ENCODE data around the gene GPC5.

The GPC5 gene

DNA sequence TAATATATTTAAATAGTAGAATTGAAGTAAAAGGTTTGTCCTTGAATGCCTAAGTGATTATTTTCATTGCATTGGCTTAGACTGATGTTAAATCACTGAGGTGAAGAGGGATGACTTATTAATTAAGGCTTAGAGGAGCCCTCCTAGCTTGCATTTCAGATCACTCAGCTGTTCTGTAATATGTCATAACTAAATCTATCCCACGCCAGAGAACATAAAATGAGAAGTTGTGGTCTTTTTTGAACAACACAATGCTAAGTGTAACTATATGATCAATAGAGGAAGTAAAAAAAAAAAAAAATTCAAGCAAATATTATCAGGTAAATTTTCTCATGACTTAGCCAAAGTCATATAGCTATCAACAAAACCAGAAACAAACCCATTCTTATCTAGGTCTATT lies 752.2 kb downstream of the GPC5 start:
- no peak for DNase-seq (ENCODE audit: low read depth in 2 of 2)

DNA sequence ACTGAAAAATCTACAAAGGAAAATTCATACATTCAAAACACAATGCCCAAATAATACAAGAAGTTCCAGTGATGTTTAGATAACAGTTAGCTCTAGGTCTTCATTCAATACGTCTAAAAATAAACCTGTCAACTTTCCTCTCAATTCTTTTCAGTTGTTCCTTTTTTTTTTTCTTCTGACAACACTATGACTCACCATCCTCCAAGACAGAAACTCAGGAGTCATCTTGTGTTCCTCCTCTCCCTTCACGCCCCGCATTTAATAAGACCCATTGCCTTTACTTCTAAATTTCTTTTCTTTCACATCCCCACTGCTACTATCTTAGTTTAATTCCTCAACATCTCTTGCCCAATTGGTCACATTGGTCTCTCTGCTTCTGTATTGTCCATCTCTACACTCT lies 759.9 kb downstream of the GPC5 start:
- peak in 1 of 2 experiments; percentile 25 for DNase-seq (ENCODE audit: low read depth in 2 of 2)

DNA sequence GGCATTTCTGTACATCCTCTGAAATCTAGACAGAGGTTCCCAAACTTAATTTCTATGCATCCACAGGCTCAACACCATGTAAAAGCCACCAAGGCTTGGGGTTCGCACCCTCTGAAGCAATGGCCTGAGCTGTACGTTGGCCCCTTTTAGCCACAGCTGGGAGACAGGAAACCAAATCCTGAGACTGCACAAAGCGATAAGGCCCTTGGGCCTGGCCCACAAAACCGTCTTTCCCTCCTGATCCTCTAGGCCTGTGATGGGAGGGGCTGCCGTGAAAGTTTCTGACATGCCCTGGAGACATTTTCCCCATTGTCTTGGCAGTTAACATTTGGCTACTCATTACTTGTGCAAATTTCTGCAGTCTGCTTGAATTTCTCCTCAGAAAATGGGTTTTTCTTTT lies 766.4 kb downstream of the GPC5 start:
- DNase-seq (ENCODE audit: low read depth in 2 of 2): no peak

DNA sequence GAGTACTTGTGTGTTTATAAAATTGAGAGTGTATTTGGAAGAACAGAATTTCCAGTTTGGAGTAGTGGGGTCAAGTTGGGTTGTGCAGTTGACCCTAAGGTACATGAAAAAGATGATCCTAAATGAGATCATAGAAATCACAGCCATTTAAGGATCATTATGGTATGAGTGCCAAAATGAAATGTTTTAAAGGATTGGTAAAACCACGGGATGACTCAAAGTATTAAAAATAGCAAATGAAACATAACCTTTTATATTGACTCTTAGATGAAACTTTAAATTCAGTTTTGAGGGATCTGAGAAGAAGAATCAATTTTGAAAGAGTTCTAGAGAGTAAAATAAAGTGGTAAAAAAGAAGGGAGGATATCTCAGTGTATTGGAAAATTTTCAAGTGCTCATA lies 773.8 kb downstream of the GPC5 start:
- peak in 1 of 2 experiments; percentile 4 for DNase-seq (ENCODE audit: low read depth in 2 of 2)

DNA sequence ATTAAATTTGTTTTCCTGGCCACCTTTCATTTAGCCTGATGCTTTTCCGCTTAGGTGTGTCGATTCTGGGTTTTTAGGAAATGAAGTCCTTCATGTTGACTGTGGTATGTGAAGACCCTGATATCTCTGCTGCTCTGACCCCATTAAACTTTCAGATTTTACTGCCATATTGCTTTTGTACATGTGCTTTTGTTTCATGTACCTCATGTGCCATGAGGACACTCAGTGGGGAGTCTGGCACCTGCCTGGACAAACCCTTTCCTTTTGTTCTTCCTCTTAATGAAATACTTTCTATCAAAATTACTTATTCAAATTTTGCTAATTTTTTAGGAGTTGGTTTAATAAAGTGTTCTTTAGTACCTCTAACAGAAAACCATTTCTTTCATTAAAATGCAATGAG lies 774.8 kb downstream of the GPC5 start:
- DNase-seq (ENCODE audit: low read depth in 2 of 2): no peak

DNA sequence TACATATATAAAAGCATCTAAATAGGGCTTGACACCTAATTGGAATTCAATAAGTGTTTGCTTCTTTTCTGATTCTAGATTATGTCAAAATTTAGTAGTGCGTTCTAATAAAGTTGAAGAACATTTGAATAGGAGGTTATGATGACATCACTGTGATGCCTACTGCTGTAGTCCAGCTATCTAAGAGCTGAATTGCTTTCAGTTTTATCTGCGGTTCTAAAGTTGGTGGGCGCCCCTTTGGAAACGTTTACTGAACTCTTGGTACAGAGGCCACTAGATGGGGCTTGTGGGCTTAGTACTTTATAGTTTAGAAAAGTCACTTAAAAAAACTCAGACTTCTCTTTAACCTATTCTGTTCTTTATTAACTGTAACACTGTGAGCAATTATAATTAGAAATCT lies 776.9 kb downstream of the GPC5 start:
- DNase-seq (ENCODE audit: low read depth in 2 of 2): peak; percentile 34 to 36

DNA sequence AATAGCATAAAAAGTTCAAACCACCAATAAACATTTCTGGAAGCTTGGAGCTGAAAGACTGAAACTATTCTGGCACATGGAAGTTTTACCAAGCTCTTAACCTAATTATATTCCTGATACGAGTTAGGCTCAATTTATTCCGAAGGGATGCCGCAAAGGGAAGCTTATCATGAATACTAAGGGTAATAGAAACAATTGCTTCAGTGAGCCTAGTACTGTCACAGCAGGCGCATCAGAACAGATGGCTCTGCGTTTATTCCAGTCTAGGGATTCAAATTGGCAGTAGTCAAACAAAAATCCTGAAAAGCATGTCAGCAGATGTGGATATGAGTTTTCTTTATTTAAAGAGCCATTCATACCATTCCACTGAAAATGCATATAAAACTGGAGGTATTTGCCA lies 779.5 kb downstream of the GPC5 start:
- no peak for DNase-seq (ENCODE audit: low read depth in 2 of 2)

DNA sequence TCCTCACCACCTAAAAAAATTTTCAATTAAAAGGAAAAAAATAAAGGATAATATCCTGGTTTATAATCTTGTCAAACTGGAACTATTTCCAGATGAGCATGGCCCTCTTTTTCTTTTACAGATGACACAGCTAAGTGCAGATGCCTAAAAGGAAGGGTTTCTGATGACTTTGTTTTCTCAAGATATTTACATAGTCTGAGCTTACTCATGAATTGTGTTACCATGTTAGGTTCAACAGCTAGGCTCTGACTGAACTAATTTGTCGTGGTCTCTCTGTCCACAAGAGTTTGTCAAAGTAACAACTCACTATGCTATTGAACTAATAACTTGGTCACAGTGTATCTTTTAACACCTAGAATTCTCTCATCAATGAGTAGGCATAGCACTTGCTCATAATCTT lies 780.8 kb downstream of the GPC5 start:
- DNase-seq (ENCODE audit: low read depth in 2 of 2): no peak

DNA sequence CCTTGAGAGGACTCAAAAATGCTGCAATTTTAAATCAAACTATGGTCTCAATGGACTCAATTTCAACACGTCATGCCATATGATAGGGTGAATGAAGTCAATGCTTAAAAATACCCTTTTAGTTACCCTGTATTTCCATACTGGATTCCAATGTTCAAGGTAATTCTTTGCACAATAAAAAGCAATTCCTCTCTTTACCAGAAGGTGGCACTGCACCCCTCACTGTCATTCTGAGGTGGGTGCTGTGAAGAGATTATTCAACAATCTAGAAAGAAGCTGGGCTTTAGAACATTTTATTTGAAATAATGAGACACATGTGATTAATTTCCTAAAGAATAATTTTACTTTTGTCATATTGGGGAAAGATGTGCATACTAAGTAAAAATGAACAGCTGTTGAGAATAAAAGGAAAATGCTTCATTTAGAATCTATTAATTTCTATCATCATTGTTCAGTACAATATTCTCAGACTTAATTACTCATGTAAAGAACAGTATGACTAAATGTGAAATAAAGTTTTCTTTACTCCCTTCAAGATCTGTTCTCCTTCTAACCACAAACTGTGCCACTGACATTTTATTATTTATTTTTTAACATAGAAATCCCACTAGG lies 789.1 kb downstream of the GPC5 start:
- peak; percentile 21 to 22 for DNase-seq (ENCODE audit: low read depth in 2 of 2)

DNA sequence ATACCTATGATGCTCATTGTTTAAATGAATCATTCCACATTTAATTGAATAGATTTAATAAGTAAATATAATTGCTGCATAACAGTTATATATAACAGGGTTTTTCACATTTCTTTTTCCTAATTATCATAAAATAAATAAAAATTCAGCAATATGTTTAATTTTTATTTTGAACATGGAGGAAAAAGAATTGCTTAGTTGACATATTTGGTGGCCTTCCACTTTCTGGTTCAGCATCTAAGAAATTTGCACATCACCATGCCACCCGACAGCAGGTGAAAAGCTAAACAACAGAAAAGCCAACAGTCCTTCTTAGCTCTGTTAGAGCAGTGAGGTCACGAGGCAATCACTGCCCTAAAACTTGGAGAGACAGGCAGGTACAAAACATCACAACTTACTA lies 790.2 kb downstream of the GPC5 start:
- DNase-seq (ENCODE audit: low read depth in 2 of 2): no peak

DNA sequence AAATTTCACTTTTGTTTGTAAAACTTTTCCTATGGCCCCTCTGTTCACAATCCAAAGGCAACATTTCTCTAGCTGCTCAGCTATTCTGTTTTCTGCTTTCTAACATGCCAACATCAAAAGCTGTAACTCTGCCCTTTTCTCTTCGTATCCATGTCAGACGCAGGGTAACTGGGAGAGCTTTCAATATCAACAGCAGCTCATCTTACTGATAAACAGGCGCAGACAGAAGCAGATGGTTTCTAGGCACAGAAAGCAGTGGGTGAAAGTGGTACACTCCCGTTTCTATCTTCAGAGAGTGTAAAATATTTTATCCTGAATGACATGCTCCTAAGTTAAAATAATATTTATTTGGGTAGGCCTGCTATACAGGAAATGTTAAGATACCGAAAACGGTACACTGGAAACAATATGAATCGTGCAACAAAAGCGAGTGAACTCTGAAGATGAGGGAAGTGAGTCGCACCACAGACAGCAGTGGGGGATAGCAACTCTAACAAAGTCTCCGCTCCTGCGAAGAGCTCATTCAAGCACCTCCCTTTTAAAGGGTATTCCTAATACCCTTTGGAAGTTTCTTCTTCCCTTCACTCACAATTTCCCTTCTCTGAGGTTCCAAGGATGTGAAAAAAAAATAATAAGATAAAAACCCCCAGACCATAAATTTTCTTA lies 798.3 kb downstream of the GPC5 start:
- no peak for DNase-seq (ENCODE audit: low read depth in 2 of 2)

DNA sequence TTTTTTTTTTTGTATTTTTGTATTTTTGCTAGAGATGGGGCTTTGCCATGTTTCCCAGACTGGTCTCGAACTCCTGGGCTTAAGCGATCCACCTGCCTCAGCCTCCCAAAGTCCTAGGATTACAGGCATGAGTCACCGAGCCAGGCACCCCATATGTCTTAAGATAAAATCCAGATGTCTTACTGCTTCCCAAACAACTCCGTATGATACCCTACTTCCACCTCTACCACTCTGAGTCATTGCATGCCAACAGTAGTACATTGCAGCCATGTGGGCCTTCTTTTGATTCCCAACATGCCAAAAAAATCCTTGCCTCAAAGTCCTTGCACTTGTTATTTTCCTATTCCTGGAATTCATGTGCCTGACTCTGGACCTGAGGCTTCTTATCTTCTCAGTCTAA lies 799.2 kb downstream of the GPC5 start:
- DNase-seq (ENCODE audit: low read depth in 2 of 2): peak in 1 of 2 experiments; percentile 3

DNA sequence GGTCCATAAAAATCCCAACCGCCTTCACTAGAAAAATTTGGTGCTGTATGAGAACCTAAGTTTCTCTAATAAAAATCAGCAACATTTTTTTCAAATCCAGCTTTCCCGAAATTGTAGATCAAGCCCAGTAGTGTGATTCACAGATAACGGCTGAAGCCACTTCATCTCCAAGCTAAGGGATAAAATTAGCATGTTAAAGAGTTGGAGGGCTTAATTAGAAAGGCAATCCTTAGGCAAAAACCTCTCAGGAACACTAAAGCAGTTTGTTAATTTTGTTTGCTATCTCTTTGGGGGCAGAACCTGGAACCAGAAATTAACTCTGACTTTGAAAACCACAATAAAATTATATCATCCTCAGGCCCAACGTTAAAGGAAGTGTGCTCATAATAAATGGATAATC lies 820.2 kb downstream of the GPC5 start:
- DNase-seq (ENCODE audit: low read depth in 2 of 2): no peak

DNA sequence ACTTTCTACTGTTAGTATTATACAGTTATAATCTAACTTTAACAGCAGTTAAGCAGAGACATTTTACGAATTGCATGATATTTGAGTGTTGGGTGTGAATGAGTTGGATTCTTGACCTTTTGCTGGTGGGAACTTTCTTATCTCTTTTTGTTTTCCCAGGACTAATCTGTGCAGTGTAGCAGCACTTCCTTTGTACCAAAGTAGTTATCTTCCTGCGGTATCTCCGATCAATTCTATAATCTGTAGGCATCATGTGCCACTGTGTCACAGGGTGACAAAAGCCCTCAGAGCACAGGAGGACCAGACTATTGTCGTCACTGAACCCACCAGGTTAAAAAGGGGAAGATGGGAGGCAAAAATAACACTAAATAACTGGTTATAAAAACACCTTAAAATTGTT lies 823.5 kb downstream of the GPC5 start:
- no peak for DNase-seq (ENCODE audit: low read depth in 2 of 2)

DNA sequence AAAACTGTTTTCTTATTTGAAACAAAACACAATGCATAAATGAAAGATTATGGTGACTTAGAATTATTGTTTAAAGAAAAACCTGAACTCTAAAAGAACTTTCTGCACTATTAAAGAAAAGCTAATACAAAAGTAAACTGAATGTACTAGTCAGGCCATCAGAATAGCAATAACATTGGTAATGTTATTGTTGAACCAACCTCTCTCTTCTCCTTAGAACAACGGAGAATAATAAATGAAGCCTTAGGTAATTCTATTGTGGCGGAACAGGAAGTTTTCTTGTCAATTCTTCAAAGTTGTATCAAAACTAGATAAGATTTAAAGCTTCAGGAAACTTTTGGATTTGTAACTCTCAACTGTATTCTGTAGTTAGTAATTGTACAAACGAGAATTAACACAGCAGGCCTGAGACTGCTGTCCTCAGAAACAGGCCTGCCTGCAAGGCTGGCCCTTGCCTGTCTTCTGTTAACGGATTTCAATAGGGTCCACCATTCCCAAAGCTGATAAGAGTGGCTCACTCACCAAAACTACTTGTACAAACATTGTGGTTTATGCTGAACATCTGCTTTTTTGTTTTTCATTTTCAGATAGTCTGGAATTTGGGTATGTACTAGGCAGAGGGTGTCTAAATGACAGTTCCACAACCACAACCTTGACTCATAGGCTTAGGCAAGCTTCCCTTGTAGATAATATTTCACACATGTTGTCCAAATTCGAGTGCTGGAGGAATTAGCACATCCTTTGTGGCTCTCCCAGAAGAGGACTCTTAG lies 825.8 kb downstream of the GPC5 start:
- peak; percentile 77 to 80 for DNase-seq (ENCODE audit: low read depth in 2 of 2)

DNA sequence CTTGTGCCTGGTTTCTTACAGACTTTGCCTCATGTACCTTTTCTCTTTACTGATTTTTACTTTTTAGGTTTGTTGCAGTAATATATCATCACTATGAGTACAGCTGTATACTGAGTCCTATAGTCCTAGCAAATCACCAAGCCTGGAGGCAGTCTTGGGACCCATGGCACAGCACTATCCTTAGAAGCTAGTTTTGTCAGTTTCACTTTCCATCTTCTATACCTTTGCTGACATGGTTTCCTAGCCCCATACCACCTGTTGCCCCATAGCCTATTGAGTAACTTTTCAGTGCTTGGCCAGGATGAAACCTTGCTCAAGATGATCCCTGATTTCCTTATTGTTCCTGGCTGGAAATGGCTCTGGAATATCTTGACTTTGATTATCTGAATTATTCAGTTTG lies 826.4 kb downstream of the GPC5 start:
- no peak for DNase-seq (ENCODE audit: low read depth in 2 of 2)

DNA sequence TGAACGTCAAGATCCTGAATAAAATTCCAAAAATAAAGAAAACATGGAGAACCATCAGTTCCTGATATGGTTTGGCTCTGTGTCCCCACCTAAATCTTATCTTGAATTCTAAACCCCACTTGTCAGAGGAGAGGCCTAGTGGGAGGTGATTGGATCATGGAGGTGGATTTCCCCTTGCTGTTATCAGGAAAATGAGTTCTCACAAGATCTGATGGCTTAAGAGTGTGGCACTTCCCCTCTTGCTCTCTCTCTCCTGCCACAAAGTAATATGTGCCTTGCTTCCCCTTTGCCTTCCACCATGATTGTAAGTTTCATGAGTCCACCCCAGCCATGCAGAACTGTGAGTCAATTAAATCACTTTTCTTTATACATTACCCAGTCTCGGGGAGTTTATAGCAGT lies 827.4 kb downstream of the GPC5 start:
- no peak for DNase-seq (ENCODE audit: low read depth in 2 of 2)

DNA sequence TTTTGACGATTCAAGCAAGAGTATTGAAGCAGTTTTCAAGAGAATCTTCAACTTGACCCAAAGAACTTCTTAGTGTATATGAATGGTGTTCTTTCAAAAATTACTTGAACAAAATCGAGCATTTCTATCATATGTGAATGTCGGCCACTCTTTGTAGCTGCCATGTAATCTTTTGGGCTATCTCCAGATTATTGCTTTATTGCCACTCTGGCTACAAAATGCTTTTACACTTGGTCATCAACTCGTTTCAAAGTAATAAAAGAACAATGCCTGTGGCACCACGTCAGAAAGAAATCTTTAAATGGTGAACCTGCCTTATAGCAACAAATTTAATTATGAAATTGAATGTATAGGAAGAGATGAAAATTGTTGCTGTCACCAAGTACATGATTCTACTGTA lies 834.5 kb downstream of the GPC5 start:
- no peak for DNase-seq (ENCODE audit: low read depth in 2 of 2)

DNA sequence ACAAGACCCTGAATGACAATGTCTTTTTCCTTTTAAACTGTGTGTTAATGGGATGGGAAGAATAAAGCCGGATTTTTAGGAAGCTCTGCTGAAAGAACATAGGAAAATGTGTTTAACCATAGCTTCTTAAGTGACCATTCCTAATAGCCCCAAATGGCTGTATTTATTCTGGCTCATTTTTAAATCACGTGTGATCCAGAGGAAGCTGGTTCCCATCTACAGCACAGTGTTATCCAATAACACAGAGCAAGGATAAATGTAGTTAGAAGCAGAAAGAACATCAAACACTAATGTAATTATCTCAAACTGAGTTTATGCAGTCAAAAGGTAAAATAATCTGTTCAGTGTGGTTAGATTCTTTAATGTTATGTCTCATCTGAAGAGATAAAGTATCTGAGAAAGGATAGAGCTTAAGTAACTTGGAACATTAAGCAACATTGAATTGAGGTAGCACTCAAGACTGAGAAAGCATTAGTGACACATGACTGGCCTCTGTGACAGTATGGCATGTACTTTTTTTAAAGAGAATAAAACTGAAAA lies 853.3 kb downstream of the GPC5 start:
- no peak for DNase-seq (ENCODE audit: low read depth in 2 of 2)

DNA sequence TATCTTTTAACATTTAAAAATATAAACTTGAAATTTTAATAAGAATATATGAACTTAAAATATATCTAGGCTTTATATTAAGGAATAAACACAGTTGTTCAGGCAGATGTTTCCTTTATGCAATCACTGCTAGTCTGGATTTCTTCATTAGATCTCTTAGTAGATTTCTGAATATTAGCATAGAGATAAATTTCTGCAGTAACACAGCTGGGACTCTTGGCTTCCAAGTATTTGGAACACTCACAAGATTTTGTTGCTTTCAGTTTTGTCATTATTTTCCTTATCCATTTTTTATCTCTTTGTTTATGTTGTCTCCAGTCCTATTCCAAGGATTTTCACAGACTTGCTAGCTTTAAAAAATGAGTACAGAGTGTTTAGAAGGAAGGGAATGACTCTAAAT lies 857.1 kb downstream of the GPC5 start:
- DNase-seq (ENCODE audit: low read depth in 2 of 2): no peak

DNA sequence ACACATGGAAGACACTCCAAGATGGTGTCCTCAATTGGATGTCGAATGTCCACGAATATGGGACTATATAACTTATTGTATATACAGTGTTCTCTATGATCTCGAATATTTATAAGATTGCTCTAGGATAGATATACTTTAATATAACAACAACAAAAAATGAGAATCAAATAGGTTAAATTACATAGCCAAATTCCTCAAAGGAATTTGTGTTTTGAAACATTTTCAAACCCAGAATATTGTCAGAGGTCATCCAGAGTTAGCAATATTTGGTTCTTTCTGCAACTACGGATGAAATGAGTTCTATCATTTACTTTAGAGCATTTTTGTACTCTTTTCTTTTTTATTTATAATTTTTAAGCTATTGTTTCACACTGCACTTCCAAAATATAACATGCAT lies 857.8 kb downstream of the GPC5 start:
- DNase-seq (ENCODE audit: low read depth in 2 of 2): no peak

DNA sequence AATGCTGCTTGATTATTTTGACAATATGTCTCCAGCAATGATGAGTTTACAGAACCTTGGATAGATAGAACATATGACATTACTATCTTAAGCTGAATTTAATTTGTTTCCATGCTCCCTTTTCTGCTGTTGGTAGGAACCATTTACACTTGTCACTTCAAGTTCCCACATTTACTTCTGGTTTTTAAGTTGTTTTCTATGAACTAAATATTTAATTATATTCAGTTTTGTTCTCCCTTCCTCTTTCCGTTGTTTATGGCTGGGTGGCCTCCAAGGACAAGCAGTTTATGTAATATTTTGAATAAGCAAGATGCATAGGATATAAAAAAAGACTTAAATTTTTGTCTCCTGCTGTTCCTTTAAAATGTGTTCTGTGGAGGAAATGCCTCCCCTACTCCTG lies 860.6 kb downstream of the GPC5 start:
- no peak for DNase-seq (ENCODE audit: low read depth in 2 of 2)

DNA sequence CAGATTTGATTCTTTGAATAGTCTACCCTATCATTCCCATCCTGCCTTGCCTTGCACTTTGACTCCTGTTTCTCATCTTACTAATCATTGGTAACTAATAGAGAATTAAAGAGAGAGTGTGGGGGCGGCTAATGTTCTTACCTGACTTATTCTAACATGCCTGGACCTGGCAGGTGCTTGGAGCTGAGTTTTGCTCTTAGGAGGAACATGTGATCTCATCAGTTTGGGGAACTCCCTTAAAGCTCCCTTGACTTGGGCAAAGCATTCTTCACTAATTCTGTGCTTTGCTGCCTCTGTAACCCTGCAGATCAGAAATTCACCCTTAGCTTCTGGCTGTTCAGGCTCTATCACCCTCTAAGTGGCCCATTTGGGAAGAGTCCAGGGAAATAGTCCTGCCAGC lies 861.1 kb downstream of the GPC5 start:
- no peak for DNase-seq (ENCODE audit: low read depth in 2 of 2)

Measured in fibroblast of skin of left quadriceps (primary cell).